GM19193 (cell line): ENCODE measurements around the gene CFAP46.

ENCODE experiments used
- POLR2A ChIP-seq: IDR thresholded peaks from 4 replicates; pipeline ENCODE4 v1.6.1; 2011; ENCODE audit not compliant: insufficient read depth, insufficient read length; ENCODE audit errors: extremely low read depth

Gene CFAP46

DNA sequence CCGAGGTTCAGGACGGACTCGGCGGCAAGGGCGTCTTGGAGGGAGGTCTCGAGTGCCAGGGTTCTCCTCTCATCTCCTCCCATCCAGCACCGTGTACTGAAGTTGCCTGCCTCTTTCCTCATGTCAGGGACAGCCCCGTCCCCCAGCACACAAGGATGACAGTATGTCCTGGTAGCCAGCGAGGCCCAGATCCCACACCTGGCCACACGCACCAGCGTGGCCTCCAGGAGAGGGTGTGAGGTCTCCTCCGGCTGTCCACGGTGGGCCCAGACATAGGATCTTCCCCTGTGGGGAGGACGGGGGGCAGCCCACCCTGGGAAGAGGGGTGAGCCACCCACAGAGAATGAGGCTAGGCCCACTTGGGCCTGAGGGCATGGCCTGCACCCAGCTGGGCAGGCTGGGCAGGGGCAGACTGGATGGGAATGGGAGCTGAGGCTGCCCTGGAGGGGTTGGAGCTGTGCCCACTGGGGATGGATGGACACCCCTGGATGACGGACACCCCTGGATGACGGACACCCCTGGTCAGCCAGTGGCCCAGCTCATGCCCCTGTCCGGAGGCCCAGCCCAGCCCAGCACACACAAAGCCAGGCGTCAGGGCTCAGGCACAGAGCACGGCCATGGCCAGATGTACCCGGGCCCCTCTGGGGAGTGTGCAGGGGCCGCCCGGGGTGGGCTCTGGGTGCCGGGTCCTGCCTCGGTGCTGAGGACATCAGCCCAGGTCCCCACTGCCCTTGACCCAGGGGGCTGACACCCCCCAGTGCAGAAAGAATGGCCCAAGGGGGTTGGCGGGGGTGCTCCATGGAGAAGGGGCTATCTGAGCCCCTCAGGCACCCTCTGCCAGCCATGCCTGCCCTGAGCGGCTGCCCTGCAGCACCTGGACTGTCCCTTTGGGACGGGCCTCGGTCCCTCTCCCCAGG is 30.9 kb upstream of the CFAP46 start:
- TF ChIP-seq POLR2A = no peak

- TF ChIP-seq POLR2A = no peak
These were observed 30.0 kb upstream of the CFAP46 start for GRCh38 chr10:132972149-132972985.

- TF ChIP-seq POLR2A = no peak
These were observed 29.2 kb upstream of the CFAP46 start for GRCh38 chr10:132971448-132972148.

GRCh38 chr10:132970641-132971438 is 28.5 kb upstream of the CFAP46 start:
- TF ChIP-seq POLR2A = no peak

DNA sequence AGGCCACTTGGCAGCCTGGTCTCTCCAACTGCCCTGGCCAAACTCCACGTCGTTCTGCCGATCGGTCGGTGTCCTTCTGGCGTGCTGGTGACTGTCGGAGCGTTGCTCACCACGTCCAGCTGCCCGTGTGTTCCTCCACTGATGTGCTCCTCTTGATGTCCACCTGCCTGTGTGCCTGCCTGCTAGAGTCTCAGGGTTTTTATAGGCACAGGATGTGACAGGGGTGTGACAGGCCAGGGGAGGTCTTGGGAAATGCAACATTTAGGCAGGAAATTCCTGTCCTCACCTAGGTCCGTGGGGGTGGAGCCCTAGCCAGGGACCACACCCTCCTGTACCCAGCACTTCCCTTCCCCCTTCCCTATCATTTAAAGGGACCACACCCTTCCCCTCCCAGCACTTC is 25.2 kb upstream of the CFAP46 start:
- TF ChIP-seq POLR2A = no peak

DNA sequence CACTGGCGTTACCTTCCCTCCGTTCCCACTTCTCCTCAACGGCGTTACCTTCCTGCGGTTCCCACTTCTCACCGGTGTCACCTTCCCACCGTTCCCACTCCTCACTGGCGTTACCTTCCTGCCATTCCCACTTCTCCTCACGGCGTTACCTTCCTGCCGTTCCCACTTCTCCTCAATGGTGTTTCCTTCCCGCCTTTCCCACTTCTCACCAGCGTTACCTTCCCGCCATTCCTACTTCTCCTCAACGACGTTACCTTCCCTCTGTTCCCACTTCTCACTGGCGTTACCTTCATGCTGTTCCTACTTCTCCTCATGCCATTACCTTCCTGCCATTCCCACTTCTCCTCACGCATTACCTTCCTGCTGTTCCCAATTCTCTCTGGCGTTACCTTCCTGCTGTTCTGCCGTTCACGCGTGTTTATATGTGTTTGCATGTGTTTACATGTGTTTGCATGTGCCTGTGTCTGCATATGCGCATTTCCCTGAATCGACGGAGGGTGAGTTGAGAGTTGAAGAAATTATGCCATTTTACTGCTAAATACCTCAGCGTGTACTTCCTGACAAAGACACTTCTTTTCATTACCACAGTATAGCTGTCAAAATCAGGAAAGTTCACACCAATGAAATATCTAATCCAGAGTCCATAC is 23.2 kb upstream of the CFAP46 start:
- TF ChIP-seq POLR2A = no peak

DNA sequence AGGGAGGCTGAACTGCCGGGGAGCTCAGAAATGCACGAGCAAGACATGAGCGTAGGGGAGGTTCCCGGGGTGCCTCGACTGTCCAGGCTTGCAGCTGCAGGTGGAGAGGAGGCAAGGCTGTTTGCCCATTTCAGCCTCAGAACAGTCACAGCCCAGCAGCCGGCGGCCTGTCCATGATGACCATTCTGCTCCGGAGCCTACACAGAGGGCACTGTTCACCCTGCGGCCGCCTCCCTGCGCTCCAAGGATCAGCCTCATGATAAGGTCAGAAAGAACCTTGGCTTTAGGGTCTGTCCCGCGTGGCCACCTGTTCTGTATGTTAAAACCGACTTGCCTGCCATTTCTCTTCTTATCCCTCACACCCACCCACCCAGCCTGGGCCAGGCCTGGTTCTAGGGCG is 21.9 kb upstream of the CFAP46 start:
- no peak for TF ChIP-seq POLR2A

DNA sequence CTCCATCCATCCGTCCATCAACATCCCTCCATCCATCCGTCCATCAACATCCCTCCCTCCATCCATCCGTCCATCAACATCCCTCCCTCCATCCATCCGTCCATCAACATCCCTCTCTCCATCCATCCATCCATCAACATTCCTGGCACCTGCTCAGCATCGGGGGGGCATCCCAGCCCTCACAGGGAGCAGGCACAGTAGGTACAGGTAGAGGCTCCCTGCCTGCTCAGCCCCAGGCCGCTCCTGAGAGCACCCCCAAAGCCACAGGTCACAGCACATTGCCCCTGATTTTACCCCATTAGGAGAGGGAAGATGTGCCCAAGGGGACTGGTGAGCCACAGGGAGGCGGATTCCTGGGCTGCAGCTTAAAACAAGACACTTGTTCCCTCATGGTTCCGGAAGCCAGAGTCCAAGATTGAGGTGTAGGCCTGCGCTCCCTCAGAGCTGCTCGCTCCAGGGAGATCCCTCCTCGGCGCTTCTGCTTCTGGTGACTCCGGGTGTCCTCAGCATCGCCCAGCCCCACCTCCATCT is 21.1 kb upstream of the CFAP46 start:
- no peak for TF ChIP-seq POLR2A

- no peak for TF ChIP-seq POLR2A
These were observed 20.5 kb upstream of the CFAP46 start for GRCh38 chr10:132962623-132963429.

GRCh38 chr10:132961787-132962622 is 19.6 kb upstream of the CFAP46 start:
- TF ChIP-seq POLR2A = no peak

GRCh38 chr10:132961420-132961786 is 19.0 kb upstream of the CFAP46 start:
- no peak for TF ChIP-seq POLR2A

DNA sequence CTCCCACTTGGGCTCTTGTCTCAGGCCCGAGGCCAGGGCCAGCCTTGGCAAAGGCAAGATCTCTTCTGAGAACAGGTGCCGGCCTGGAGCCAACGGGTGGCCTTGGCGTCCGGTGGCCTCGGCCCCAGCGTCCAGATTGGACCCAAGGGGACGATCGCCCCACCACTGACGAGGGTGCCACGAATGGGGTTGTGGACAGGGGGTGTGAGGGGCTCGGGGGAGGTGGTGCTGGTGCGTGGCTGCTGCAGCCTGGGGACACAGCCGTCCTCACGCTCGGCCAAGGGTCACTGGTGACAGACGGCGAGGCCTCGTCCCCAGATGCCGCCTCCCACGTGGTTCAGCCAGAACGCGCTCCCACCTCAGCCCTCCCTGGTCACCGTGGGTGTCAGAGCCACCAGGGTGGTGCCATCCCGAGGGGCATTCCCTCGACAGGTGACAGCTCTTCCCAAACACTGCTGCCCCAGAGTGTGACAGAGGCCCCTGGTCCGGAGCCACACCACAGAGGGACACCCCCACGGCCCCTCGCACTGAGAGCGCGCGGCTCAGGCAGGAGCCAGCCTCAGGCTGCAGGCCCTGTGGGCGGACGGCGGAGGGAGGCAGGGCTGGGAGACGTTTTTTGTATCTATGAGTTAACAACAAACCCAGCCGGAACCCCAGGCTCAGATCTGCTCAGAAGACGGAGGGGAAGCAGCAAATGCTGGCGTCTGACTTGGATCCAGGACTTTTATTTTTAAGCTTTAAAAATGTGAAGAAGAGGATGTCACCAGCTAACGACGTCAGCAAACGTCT is 18.5 kb upstream of the CFAP46 start:
- no peak for TF ChIP-seq POLR2A

GRCh38 chr10:132960071-132960472 is 17.7 kb upstream of the CFAP46 start:
- TF ChIP-seq POLR2A = no peak
